ENCODE data around the gene EFNB2. TPM values are rescaled to one million over a fixed set of nuclear protein-coding genes. Genes with fewer than 3 reads are reported as not detected.

Gene EFNB2
- total and polyA plus RNA-seq, 12 donors = 9.7 to 21.1 (median 14.3) TPM

DNA sequence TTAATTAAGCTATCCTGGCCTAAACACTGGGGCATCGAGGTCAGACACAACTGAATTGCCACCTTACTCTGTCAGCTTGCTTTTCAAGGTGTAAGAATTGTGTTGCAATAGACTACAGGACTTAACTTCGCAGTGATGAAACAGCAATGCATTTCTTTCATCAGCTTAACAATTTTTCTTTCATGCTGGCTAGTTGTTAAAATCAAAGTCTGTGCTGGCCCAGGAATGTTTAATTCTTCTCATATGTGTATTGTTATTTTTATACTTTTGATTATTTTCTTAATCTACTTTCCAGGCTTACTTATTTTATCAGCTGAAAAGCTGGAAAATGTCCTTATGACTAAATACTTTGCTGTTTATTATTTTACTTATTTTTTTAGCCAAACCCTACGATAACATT lies 79.7 kb downstream of the EFNB2 start:
- H3K4me3 ChIP-seq = no peak overlapping the region
- H3K9me3 ChIP-seq = no peaks in the 10 kb centered on the region
- WGBS, 2 donors = 71 to 82% methylated on average over 3 of the region's 3 CpGs
- H3K36me3 ChIP-seq = no peaks in the 10 kb centered on the region
- ATAC-seq (no peak), DNase-seq (no peak)
- intact Hi-C loops (cut with DNase I) = no loop called here
- H3K27me3 ChIP-seq = no peaks in the 10 kb centered on the region
- TF ChIP-seq, protein P1, sequence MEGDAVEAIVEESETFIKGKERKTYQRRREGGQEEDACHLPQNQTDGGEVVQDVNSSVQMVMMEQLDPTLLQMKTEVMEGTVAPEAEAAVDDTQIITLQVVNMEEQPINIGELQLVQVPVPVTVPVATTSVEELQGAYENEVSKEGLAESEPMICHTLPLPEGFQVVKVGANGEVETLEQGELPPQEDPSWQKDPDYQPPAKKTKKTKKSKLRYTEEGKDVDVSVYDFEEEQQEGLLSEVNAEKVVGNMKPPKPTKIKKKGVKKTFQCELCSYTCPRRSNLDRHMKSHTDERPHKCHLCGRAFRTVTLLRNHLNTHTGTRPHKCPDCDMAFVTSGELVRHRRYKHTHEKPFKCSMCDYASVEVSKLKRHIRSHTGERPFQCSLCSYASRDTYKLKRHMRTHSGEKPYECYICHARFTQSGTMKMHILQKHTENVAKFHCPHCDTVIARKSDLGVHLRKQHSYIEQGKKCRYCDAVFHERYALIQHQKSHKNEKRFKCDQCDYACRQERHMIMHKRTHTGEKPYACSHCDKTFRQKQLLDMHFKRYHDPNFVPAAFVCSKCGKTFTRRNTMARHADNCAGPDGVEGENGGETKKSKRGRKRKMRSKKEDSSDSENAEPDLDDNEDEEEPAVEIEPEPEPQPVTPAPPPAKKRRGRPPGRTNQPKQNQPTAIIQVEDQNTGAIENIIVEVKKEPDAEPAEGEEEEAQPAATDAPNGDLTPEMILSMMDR (IDR thresholded peaks at IDR 0.05) = no peak
- no peaks in the 10 kb centered on the region for H3K4me1 ChIP-seq
- no peak overlapping the region for H3K27ac ChIP-seq

DNA sequence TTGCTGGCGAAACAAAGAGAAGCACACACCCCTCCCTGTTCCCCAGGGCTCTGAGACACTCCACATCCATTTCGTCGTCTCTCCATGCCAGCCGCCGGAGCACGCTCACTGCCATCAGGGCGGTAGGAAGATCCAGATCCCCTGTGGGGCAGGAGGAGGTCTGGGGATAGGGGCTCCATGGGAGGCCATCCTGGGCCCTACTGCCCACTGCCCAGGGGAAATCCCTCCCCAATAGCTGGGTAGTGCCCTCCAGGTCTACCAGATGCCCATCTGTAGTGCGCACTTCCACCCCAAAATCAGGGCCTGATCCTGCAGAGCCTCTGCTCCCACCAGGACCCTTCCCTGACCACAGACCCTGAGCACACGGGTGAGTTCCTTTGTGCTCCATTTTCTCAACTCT lies 80.3 kb downstream of the EFNB2 start:
- Histone ChIP-seq H3K9me3 (no peaks in the 10 kb centered on the region), H3K4me3 (no peak overlapping the region), H3K4me1 (no peaks in the 10 kb centered on the region), H3K36me3 (no peaks in the 10 kb centered on the region), H3K27me3 (no peaks in the 10 kb centered on the region), H3K27ac (no peak overlapping the region)
- intact Hi-C loops (cut with DNase I) = no loop called here
- WGBS, 2 donors = 91 to 95% methylated on average over 9 of the region's 9 CpGs
- DNase-seq (no peak), ATAC-seq (no peak)
- TF ChIP-seq, protein P1 (IDR thresholded peaks at IDR 0.05) = no peak

DNA sequence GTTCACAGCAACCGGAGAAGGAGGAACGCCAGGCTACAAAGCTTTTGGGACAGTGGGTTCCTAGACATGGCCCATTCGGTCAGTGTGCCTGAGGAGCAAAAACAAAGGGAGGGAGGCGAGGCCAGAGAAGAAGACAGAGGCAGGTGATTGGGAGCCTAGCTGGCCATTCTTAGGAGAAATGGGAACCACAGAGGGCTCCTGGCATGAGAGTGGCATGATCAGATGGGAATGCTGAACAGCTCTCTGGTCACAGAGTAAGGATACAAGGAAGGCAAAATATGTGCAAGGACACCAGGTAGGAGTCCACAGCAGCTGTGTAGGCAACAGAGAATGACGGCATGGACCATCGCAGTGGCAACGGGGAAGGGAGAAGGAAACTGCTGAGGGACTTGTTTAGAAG lies 82.4 kb downstream of the EFNB2 start:
- no peak for ATAC-seq
- intact Hi-C loops (cut with DNase I) = no loop called here
- Histone ChIP-seq H3K27ac (no peak overlapping the region), H3K9me3 (no peaks in the 10 kb centered on the region), H3K4me3 (no peak overlapping the region), H3K4me1 (no peaks in the 10 kb centered on the region), H3K27me3 (no peaks in the 10 kb centered on the region), H3K36me3 (no peaks in the 10 kb centered on the region)
- no peak for DNase-seq
- 95 to 99% methylated on average over 7 of the region's 7 CpGs for WGBS, 2 donors
- TF ChIP-seq, protein P1 (IDR thresholded peaks at IDR 0.05) = no peak

DNA sequence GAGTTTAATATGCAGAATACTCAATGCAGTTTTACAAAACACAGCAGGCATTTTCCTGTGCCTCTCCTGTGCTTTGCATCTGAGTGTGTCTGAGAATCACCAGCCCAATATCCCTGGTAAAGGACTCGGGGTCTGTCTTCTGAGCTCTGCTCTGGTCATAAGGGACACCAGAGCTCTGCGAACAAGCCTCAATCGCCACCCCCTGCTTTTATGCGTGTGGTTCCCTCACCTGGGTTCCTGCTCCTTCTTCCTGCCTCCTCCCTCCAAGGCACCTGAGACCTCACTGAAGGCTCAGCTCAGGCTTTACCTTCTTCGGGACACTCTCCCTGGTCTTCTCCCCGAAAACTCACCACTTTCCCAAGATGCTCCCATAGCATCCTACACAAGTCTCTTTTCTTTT lies 84.5 kb downstream of the EFNB2 start:
- no peak overlapping the region for H3K27ac ChIP-seq
- no peak overlapping the region for H3K4me3 ChIP-seq
- H3K9me3 ChIP-seq = no peaks in the 10 kb centered on the region
- ATAC-seq (no peak), DNase-seq (no peak)
- intact Hi-C loops (cut with DNase I) = no loop called here
- WGBS, 2 donors = 93 to 96% methylated on average over 6 of the region's 6 CpGs
- TF ChIP-seq, protein P1 (IDR thresholded peaks at IDR 0.05) = no peak
- no peaks in the 10 kb centered on the region for H3K36me3 ChIP-seq
- H3K4me1 ChIP-seq = no peaks in the 10 kb centered on the region
- no peaks in the 10 kb centered on the region for H3K27me3 ChIP-seq

DNA sequence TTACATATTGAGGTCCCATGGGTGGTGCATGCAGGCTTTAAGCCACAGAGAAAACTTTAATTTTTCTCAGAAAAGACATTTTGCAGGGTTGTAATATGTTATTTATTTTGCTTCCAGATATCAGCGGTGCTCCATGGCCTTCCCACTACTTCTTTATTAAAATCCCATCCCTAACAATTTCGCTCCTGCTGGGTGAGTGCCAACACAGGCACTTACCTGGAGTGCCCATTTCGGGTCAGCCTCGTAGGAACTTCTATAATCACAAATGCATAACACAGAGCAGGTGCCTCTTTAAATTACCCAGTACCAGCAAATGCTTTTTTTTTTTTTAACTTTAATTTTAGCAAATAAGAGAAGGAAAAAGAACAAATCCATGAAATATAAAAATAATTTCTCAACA lies 86.4 kb downstream of the EFNB2 start:
- no peak overlapping the region for H3K4me3 ChIP-seq
- ATAC-seq = no peak
- intact Hi-C loops (cut with DNase I) = no loop called here
- 95% methylated on average over 4 of the region's 4 CpGs for WGBS, 2 donors
- no peaks in the 10 kb centered on the region for H3K4me1 ChIP-seq
- no peaks in the 10 kb centered on the region for H3K9me3 ChIP-seq
- no peak for DNase-seq
- H3K27ac ChIP-seq = no peak overlapping the region
- no peaks in the 10 kb centered on the region for H3K27me3 ChIP-seq
- TF ChIP-seq, protein P1 (IDR thresholded peaks at IDR 0.05) = no peak
- no peaks in the 10 kb centered on the region for H3K36me3 ChIP-seq
